HepG2 (cell line): ENCODE data around the gene MYOZ1. TPM values are rescaled to one million over a fixed set of nuclear protein-coding genes. Genes with fewer than 3 reads are reported as not detected.

Experiments used
- ATM ChIP-seq: fragments of 450-650 bp; IDR thresholded peaks from 2 replicates; pipeline ENCODE4 v1.7.1; 2017; ENCODE audit warnings: mild to moderate bottlenecking, borderline replicate concordance
- CBFB ChIP-seq: sonication (generic); formaldehyde crosslinking; IDR thresholded peaks from 2 replicates; pipeline ENCODE4 v1.4.0; 2020; ENCODE audit warnings: missing genetic modification reagents
- ETS1 ChIP-seq: sonication (generic); formaldehyde crosslinking; IDR thresholded peaks from 2 replicates; pipeline ENCODE4 v1.4.0; 2020; ENCODE audit warnings: missing genetic modification reagents
- FOXP4 ChIP-seq: sonication (generic); formaldehyde crosslinking; IDR thresholded peaks from 2 replicates; pipeline ENCODE4 v1.4.0; 2020; ENCODE audit warnings: missing genetic modification reagents
- HDAC1 ChIP-seq: sonication (generic); formaldehyde crosslinking; IDR thresholded peaks from 2 replicates; pipeline ENCODE4 v1.5.1; 2020; ENCODE audit warnings: mild to moderate bottlenecking, missing genetic modification reagents
- KDM5A ChIP-seq: fragments of 200-600 bp; sonication (generic); IDR thresholded peaks from 2 replicates; pipeline ENCODE4 v1.7.0; 2018; ENCODE audit warnings: antibody characterized with exemption, mild to moderate bottlenecking, low read length, borderline replicate concordance
- MEIS1 ChIP-seq: sonication (generic); formaldehyde crosslinking; IDR thresholded peaks from 2 replicates; pipeline ENCODE4 v1.9.0; 2021; ENCODE audit warnings: mild to moderate bottlenecking, missing genetic modification reagents, moderate library complexity, borderline replicate concordance
- NFIC ChIP-seq: IDR thresholded peaks from 2 replicates; pipeline ENCODE4 v1.6.1; 2012; ENCODE audit warnings: mild to moderate bottlenecking, low read length, inconsistent platforms
- TOPORS ChIP-seq: sonication (generic); formaldehyde crosslinking; IDR thresholded peaks from 2 replicates; pipeline ENCODE4 v1.8.0; 2023; ENCODE audit warnings: mild to moderate bottlenecking, missing genetic modification reagents
- ZNF160 ChIP-seq: sonication (generic); formaldehyde crosslinking; IDR thresholded peaks from 2 replicates; pipeline ENCODE4 v1.8.0; 2022; ENCODE audit warnings: mild to moderate bottlenecking, inconsistent platforms, missing genetic modification reagents
- polyA plus RNA-seq, 8 experiments: library from polyadenylated mRNA; depleted of rRNA in 3 of 8; stranded (reverse) in 7 of 8; unstranded in 1 of 8; fragments of >200 nt; fragmentation: Illumina TruSeq in 4 of 8; extraction: Trizol in 4 of 8; gene quantifications; 2 replicates each; pipeline versions ENCODE4 v1.2.1 to v1.2.3, GENCODE V29; 2011 to 2016; ENCODE audit warnings: low read depth in 4 of 8, missing spikeins in 1 of 8, mixed read lengths in 1 of 8; ENCODE audit not compliant: insufficient read depth in 1 of 8
- total RNA-seq, 5 experiments: library from RNA; depleted of rRNA; stranded (reverse); fragments of >200 nt; fragmentation: Illumina TruSeq; extraction: Trizol; gene quantifications; 2 replicates each; pipeline ENCODE4 v1.2.3, GENCODE V29; 2016; ENCODE audit warnings: low read depth in 1 of 5
- TF ChIP-seq, protein P1 (sequence below): sonication (generic); formaldehyde crosslinking; IDR thresholded peaks from 2 replicates; pipeline ENCODE4 v1.9.0; 2021; ENCODE audit warnings: missing genetic modification reagents, borderline replicate concordance
- TF ChIP-seq, protein P2 (sequence below): sonication (generic); formaldehyde crosslinking; IDR thresholded peaks from 2 replicates; pipeline ENCODE4 v1.4.0; 2020; ENCODE audit warnings: mild to moderate bottlenecking, missing genetic modification reagents

The MYOZ1 gene
- total and polyA plus RNA-seq, 2 of the 13 experiments (the other 11 are each of a cell fraction or from before 2014, with no cell fraction given), result not detected

DNA sequence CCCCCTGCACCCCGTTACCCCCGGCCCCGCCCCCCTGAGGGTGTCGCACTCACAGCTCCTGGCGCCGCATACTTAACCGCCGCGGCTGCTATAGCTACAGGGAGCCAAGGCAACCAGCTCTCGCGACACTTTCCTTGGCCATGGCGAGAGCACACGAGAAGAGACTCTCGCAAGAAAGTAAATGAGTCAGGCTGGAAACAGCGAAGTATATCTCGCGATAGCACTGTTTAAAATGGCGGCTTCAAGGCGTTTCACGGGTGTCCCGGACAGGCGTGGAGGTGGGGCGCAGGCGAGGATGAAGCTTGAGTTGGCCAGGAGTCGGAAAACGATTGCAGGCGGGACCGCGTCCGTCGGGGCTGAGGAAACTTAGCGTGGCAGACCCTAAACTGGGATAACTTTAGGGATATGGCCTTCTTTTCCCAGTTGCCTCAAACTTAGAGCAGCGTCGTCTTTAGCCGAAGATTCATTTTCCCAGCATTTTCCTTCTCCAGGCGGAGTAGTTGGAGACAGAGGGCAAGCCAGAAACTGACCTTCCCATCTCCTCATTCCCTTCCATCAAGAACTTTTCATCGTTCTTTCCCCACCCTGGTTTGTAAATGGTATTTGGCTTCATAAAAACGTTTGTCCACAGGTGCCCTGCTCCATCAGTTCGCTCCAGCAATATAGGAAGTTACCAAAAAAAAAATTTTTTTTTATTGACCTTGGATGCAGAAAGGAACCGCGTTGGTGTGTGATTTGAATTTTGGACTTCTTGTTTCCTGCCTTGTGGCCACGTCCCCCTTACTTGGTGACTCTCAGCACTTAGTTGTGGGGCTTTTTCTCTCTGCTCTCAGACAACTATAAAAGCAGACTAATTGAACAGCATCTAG lies 15.2 kb downstream of the MYOZ1 start (continued):
- TF ChIP-seq FOXP4 (CRISPR knock-in tag) (peak; percentile 10; the same call in 1 of the 2 replicates), ETS1 (no peak), NFIC (no peak), ATM (no peak), MEIS1 (peak; percentile 38; the same call in 1 of the 2 replicates), KDM5A (peak; percentile 95), TOPORS (CRISPR knock-in tag) (0 out of 2 replicates have a peak, but pooled peaks have one; percentile 52), CBFB (CRISPR knock-in tag) (no peak), ZNF160 (CRISPR knock-in tag) (no peak), HDAC1 (CRISPR knock-in tag) (no peak)
- TF ChIP-seq, protein P1, sequence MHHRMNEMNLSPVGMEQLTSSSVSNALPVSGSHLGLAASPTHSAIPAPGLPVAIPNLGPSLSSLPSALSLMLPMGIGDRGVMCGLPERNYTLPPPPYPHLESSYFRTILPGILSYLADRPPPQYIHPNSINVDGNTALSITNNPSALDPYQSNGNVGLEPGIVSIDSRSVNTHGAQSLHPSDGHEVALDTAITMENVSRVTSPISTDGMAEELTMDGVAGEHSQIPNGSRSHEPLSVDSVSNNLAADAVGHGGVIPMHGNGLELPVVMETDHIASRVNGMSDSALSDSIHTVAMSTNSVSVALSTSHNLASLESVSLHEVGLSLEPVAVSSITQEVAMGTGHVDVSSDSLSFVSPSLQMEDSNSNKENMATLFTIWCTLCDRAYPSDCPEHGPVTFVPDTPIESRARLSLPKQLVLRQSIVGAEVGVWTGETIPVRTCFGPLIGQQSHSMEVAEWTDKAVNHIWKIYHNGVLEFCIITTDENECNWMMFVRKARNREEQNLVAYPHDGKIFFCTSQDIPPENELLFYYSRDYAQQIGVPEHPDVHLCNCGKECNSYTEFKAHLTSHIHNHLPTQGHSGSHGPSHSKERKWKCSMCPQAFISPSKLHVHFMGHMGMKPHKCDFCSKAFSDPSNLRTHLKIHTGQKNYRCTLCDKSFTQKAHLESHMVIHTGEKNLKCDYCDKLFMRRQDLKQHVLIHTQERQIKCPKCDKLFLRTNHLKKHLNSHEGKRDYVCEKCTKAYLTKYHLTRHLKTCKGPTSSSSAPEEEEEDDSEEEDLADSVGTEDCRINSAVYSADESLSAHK (CRISPR knock-in tag), result no peak
- TF ChIP-seq, protein P2, sequence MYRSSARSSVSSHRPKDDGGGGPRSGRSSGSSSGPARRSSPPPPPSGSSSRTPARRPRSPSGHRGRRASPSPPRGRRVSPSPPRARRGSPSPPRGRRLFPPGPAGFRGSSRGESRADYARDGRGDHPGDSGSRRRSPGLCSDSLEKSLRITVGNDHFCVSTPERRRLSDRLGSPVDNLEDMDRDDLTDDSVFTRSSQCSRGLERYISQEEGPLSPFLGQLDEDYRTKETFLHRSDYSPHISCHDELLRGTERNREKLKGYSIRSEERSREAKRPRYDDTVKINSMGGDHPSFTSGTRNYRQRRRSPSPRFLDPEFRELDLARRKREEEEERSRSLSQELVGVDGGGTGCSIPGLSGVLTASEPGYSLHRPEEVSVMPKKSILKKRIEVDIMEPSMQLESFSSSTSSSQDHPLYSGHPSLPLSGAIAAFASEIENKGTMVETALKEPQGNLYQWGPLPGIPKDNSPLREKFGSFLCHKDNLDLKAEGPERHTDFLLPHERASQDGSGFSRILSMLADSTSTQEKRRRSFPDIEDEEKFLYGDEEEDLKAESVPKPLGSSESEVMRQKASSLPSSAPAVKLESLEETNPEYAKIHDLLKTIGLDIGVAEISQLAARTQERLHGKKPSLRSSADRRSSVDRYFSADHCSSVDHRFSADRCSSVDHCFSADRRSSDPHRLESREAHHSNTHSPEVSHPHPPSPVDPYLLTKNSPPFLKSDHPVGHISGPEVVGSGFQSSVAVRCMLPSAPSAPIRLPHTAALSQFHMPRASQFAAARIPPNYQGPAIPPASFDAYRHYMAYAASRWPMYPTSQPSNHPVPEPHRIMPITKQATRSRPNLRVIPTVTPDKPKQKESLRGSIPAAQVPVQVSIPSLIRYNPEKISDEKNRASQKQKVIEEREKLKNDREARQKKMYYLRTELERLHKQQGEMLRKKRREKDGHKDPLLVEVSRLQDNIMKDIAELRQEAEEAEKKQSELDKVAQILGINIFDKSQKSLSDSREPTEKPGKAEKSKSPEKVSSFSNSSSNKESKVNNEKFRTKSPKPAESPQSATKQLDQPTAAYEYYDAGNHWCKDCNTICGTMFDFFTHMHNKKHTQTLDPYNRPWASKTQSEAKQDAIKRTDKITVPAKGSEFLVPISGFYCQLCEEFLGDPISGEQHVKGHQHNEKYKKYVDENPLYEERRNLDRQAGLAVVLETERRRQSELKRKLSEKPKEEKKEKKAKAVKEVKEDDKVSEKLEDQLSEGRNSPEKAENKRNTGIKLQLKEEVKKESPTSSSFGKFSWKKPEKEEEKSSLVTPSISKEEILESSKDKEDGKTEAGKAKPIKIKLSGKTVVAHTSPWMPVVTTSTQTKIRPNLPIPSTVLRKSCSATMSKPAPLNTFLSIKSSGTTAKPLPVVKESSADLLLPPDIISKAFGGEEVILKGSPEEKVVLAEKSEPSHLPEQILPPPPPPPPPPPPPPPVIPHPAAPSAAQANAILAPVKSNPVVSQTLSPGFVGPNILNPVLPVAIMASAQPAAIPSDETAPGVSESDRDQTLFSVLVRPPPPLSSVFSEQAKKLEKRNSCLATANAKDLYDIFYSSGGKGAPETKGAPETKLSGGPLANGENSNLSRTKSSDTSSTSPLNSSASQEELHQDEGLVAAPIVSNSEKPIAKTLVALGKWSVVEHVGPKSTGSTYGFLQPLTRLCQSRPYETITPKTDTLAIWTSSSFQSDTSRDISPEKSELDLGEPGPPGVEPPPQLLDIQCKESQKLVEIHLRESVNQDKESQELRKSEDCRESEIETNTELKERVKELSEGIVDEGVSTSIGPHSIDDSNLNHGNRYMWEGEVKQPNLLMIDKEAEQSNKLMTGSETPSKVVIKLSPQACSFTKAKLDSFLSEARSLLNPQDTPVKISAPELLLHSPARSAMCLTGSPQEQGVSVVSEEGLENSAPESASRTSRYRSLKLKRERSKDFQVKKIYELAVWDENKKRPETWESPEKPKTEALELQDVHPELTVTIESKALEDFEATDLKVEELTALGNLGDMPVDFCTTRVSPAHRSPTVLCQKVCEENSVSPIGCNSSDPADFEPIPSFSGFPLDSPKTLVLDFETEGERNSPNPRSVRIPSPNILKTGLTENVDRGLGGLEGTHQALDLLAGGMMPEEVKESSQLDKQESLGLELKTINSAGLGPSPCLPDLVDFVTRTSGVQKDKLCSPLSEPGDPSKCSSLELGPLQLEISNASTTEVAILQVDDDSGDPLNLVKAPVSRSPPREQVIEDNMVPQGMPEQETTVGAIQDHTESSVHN, result 0 out of 2 replicates have a peak, but pooled peaks have one; percentile 33
